ENCODE data around the gene TEX14. TPM values are rescaled to one million over a fixed set of nuclear protein-coding genes. Genes with fewer than 3 reads are reported as not detected.
"Not testable (repeated sequence)": the region's sequence is repeated elsewhere in the genome, so short reads cannot be mapped to it uniquely, and the experiment has no call there.

The TEX14 gene
- total and polyA plus RNA-seq, 2 donors (not counting 3 experiments of a cell fraction or from before 2014, with no cell fraction given), result 0.10 TPM; not detected in 1

- BruUV-seq (replicated peaks), result no TSS peak
- Histone ChIP-seq H3K9me1 (replicated peaks; ENCODE audit: control insufficient read depth, extremely low read depth, insufficient read depth, low read length) (no peaks in the 10 kb centered on the region), H3K27ac (ENCODE audit: insufficient read depth, low read depth, low read length) (no peak overlapping the region), H3K36me3 (ENCODE audit: control insufficient read depth in 2 of 2, extremely low read depth in 1 of 2, insufficient read depth in 2 of 2, low read length in 2 of 2) (no peaks in the 10 kb centered on the region), H3K9me3 (replicated peaks; ENCODE audit: control insufficient read depth, insufficient read depth, low read length) (no peaks in the 10 kb centered on the region), H3K4me3 (replicated peaks in 1 of 3; ENCODE audit: insufficient read depth in 1 of 3, low read depth in 1 of 3, low read length in 3 of 3) (no peak overlapping the region), H2AFZ (ENCODE audit: low read depth, low read length) (no peak overlapping the region), H3K9ac (replicated peaks; ENCODE audit: extremely low read depth, insufficient read depth, low read length) (no peak overlapping the region), H3K27me3 (ENCODE audit: control insufficient read depth in 2 of 2, insufficient read depth in 2 of 2, low read length in 2 of 2) (peaks cover 0 to 3% of the 10 kb centered on the region in 2 experiments), H4K20me1 (replicated peaks; ENCODE audit: control insufficient read depth, extremely low read depth, insufficient read depth, low read length) (no peaks in the 10 kb centered on the region), H3K4me2 (ENCODE audit: insufficient read depth, low read length) (no peak overlapping the region), H3K79me2 (ENCODE audit: control insufficient read depth, insufficient read depth, low read length) (no peaks in the 10 kb centered on the region), H3K4me1 (ENCODE audit: control insufficient read depth, extremely low read depth, insufficient read depth, low read length) (no peaks in the 10 kb centered on the region)
- FAIRE-seq, result no peak
- no peak for TF ChIP-seq GATA2 (IDR thresholded peaks at IDR 0.05; ENCODE audit: insufficient read depth, insufficient read length, low read depth, low read length)
- TF ChIP-seq MYC (IDR thresholded peaks at IDR 0.05; ENCODE audit: low read depth, low read length), result no peak
- no peak for TF ChIP-seq EZH2 (IDR thresholded peaks at IDR 0.05; ENCODE audit: borderline replicate concordance, low read depth, low read length, severe bottlenecking)
- TF ChIP-seq POLR2AphosphoS5 (IDR thresholded peaks at IDR 0.05; ENCODE audit: insufficient read depth, low read depth, low read length), result no peak
- TF ChIP-seq MAX (IDR thresholded peaks at IDR 0.05; ENCODE audit: insufficient read depth, insufficient read length), result no peak
- TF ChIP-seq FOS (IDR thresholded peaks at IDR 0.05; ENCODE audit: borderline replicate concordance, insufficient read depth, low read length), result no peak
- no peak for TF ChIP-seq POLR2A (IDR thresholded peaks at IDR 0.05; ENCODE audit: low read depth, low read length)
- TF ChIP-seq JUN (IDR thresholded peaks at IDR 0.05; ENCODE audit: borderline replicate concordance, insufficient read depth, insufficient read length, low read depth), result no peak
- TF ChIP-seq CTCF (IDR thresholded peaks at IDR 0.05; ENCODE audit: extremely low read depth in 1 of 2, insufficient read depth in 1 of 2, low read depth in 1 of 2, low read length in 2 of 2), result no peak
- CTCF ChIA-PET, result interaction anchor here (0.9 to 1.4 kb wide), 2 partner anchors 16 to 30 kb away, joined by 3 read pairs; no protein-coding TSS in a partner anchor
- POLR2A ChIA-PET, result no interaction called here
- intact Hi-C loops (cut with micrococcal nuclease), result no loop called here
- dilution Hi-C loops (cut with MboI; ENCODE audit: extremely low pct_ligation_motif_present, low sequenced_read_pairs), result no loop called here
- no peak for DNase-seq (ENCODE audit: low read depth, low spot score)
These were observed 135.0 kb downstream of the TEX14 start for GRCh38 chr17:58556833-58557250.

GRCh38 chr17:58555109-58555508, 136.7 kb downstream of the TEX14 start:
- H3K4me3 ChIP-seq (replicated peaks in 1 of 3; ENCODE audit: insufficient read depth in 1 of 3, low read depth in 1 of 3, low read length in 3 of 3); H3K79me2 ChIP-seq (ENCODE audit: control insufficient read depth, insufficient read depth, low read length); intact Hi-C loops (cut with micrococcal nuclease); FAIRE-seq; DNase-seq (ENCODE audit: low read depth, low spot score); H3K9ac ChIP-seq (replicated peaks; ENCODE audit: extremely low read depth, insufficient read depth, low read length); H2AFZ ChIP-seq (ENCODE audit: low read depth, low read length); H4K20me1 ChIP-seq (replicated peaks; ENCODE audit: control insufficient read depth, extremely low read depth, insufficient read depth, low read length); H3K4me1 ChIP-seq (ENCODE audit: control insufficient read depth, extremely low read depth, insufficient read depth, low read length); H3K27ac ChIP-seq (ENCODE audit: insufficient read depth, low read depth, low read length); POLR2A ChIA-PET; H3K36me3 ChIP-seq (ENCODE audit: control insufficient read depth in 2 of 2, extremely low read depth in 1 of 2, insufficient read depth in 2 of 2, low read length in 2 of 2); H3K4me2 ChIP-seq (ENCODE audit: insufficient read depth, low read length); dilution Hi-C loops (cut with MboI; ENCODE audit: extremely low pct_ligation_motif_present, low sequenced_read_pairs); H3K9me3 ChIP-seq (replicated peaks; ENCODE audit: control insufficient read depth, insufficient read depth, low read length); BruUV-seq (replicated peaks); H3K9me1 ChIP-seq (replicated peaks; ENCODE audit: control insufficient read depth, extremely low read depth, insufficient read depth, low read length); H3K27me3 ChIP-seq (ENCODE audit: control insufficient read depth in 2 of 2, insufficient read depth in 2 of 2, low read length in 2 of 2): not testable (repeated sequence)
- CTCF ChIA-PET, result interaction anchor here (0.6 kb wide), 1 partner anchor 14 kb away, joined by 3 read pairs; no protein-coding TSS in a partner anchor

All from endothelial cell of umbilical vein (primary cell).